SW 1271 (cell line): Measurements from ENCODE around the gene PDXP.
"Not testable (repeated sequence)": the region's sequence is repeated elsewhere in the genome, so short reads cannot be mapped to it uniquely, and the experiment has no call there.

Experiments used
- DNase-seq, 2 experiments: peaks; one replicate each; lab custom pipeline; 2025; lab: John Stamatoyannopoulos, UW

PDXP gene

DNA sequence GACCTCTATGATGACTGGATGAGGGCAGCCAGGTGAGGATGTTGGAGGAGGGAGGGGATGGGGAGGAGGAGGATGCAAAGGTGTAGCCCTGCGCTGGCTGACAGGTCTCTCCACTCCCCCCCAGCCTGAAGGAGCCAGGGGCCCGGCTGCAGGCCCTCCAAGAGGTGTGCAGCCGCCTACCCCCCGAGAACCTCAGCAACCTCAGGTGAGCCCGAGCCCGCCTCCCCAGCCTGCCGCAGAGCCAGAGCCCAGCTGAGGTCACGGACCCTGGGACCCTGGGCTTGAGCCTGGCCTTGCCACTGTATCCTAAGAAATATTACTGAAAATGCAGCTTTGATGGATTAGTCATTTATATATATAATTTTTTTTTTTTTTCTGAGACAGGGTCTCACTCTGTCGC lies 11.2 kb upstream of the PDXP start:
- no peak for DNase-seq

DNA sequence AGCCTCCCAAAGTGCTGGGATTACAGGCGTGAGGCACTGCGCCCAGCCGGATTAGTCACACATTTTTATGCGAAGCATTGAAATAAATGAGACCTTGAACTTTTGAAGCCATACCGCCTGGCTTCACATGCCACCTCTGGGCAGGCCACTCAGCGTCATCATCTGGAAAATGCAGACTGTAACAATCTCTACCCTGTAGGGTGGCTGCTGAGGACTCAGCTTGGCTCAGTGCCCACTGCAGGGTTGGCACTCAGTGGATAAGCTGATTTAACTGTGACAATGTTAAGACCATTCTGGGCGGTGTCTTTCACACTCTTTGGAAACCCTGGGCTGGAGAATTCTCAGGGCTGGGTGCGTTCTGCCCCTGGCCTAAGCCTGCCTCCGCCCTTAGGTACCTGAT lies 10.6 kb upstream of the PDXP start:
- no peak for DNase-seq

DNA sequence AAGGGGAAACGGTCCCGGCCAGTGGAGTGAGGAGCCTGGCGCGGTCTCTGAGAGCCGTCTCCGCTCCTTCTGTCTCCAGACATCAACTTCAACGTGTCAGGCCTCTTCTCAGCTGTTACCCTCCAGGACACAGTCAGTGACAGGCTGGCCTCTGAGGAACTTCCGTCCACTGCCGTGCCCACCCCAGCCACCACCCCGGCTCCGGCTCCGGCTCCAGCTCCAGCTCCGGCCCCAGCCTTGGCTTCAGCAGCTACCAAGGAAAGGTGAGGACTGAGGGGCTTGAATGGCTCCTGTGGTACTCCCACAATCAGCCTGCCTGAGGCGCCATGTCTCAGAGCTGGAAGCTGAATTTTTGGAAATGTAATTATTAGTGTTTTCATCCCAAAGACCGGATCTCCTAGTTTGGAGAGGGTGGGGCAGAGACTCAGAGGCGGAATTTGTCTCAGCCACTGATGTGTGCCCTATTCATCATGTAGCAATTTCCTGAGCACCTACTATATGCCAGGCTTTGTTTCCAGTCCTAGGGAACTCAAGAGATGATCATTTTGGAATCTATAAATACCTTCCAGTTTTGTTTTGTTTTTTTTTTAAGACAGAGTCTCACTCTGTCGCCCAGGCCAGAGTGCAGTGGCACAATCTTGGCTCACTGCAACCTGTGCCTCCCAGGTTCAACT lies 7.9 kb upstream of the PDXP start:
- DNase-seq = no peak

DNA sequence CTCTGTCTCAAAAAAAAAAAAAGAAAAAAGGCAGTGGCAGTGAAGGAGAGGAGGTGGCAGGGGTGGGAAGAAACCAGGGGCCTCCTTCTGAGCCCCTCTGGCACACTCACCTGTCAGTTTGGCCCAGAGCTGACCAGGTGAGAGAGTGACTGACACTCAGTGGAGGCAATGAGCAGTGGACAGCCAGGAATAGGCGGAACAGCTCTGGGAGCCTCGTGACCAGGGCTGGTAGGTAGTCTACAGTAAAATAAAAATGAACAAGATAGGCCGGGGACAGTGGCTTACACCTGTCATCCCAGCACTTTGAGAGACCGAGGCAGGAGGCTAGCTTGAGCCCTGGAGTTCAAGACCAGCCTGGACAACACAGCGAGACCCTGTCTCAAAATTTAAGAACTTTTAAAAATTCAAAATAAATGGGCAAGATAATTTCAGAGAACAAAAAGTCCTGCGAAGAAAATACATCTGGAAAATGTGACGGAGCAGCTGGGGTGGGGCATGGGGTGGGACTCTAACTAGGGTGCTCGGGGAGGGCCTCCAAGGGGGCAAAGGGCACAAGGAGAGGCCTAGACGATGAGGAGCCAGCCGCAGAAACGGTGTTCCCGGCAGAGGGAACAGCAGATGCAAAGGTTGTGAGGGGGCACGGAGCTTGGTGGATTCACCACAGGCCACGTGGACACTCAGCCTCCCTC lies 3.8 kb upstream of the PDXP start:
- DNase-seq = no peak

DNA sequence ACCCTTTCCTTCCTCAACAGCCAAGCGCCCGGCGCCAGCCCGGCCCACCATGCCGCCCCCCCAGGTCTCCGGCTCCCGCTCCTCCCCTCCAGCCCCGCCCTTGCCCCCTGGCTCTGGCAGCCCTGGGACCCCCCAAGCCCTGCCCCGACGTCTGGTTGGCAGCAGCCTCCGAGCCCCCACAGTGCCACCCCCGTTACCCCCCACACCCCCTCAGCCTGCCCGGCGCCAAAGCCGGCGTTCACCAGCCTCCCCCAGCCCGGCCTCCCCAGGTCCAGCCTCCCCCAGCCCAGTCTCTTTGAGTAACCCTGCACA lies 3.3 kb upstream of the PDXP start:
- no peak for DNase-seq

DNA sequence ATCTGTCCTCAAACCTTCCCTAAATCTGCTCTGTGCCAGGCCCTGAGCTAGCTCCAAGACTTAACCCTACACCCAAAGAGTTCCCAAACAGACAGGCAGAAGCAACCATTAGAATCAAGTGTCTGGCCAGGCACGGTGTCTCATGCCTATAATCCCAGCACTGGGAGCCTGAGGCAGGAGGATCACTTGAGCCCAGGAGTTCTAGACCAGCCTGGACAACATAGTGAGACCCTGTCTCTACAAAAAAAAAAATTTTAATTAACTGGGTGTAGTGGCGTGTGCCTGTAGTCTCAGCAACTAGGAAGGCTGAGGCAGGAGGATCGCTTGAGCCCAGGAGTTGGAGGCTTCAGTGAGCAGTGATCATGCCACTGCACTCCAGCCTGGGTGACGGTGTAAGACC lies 1.9 kb upstream of the PDXP start:
- DNase-seq = not testable (repeated sequence)

DNA sequence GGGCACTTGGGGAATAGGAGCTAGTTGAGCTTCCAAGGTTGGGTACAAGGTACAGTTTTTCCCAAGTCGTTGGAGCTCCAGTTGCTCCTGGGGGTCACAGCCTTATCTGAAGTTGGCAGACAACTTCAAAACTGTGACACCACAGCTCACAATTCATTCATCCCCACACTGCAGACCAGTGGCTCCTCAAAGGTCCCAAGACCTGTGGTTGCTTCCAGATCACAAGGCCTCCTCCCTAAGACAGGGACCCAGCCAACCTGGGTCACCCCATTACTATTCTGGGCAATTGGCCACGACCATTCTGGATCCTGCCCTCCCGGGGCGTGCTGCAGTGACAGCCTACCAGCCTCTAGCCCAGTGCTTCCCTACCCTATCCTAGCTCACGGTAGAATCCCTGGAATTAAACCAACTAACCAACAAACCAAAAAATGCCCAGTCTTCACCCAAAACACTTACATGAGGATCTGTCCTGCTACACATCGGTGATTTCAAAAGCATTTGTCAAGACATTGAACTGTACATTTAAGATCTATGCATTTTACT lies 862 bp upstream of the PDXP start:
- no peak for DNase-seq

DNA sequence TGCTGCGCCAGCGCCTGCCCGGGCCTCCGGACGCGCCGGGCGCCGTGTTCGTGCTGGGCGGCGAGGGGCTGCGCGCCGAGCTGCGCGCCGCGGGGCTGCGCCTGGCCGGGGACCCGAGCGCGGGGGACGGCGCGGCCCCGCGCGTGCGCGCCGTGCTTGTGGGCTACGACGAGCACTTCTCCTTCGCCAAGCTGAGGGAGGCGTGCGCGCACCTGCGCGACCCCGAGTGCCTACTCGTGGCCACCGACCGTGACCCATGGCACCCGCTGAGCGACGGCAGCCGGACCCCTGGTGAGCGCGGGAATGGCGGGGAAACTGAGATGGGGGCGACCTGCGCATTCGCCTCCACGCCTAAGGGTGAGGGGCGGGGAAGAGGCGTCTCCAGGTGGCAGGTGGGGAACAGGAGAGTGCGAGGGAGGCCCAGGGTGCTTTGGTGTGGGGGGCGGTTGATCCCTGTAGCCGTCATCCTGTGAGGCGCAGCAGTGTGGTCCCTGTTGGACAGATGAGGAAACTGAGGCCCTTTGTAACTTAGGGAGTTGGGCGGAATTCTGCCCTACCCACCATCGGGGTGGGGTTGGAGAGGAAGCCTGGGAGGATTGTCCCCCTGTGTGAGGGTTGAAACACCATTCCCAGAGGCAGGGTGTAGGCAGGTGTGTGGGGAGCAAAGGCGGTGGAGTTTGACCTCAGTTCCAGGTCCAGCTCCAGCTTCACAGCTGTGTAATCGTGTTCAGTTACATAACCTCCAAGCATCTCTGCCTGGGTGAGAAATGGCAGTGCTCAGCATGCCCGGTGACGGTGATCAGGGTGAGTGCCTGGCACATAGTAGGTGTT lies 758 bp downstream of the PDXP start:
- DNase-seq = no peak

DNA sequence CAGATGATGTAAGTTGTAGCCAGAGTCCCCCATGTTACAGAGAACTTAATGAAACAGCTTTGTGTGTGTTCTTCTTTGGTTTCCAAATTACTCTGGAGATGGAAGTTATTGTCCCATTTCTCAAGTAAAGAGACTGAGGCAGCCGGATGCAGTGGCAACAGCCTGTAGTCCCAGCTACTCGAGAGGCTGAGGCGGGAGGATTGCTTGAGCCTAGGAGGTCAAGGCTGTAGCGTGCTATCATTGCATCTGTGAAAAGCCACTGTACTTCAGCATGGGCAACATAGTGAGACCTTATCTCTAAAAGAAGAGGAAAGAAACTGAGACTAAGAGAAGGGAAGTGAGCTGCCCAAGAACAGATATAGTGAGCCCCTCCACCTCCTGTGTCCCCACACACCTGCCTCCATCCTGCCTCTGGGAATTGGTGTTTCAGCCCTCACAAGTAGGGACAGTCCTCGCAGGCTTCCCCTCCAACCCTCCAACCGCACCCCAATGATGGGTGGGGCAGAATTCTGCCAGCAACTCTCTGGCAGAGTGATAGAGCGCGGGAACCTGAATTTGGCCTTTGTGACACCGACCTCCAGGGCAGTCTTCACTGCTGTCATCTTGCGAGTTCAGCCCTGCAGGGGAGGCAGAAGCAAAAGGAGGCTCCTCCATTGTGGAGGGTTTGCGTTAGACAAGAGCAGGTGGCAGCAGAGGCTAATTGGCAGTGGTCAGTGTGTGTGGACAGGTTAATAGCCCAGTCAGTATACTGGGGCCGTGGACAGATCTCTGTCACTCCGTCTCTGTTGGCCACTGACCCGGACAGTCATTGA lies 1.6 kb downstream of the PDXP start:
- DNase-seq = no peak

DNA sequence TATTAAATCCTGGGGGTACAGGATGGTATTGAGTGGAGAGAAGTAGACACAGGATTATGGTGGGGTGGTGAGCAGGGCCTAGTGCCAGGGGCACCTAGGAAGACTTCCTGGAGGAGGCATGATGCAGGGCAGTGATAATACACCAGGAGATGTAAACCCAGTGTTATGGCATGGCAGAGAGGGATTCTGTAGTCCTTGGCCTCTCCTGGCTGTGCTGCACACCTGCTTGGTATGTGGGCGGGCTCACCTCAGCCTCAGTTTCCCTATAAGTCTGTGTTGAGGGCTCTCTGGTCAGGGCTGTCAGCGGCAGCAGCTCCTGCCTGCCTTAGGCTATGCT lies 2.2 kb downstream of the PDXP start:
- no peak for DNase-seq

DNA sequence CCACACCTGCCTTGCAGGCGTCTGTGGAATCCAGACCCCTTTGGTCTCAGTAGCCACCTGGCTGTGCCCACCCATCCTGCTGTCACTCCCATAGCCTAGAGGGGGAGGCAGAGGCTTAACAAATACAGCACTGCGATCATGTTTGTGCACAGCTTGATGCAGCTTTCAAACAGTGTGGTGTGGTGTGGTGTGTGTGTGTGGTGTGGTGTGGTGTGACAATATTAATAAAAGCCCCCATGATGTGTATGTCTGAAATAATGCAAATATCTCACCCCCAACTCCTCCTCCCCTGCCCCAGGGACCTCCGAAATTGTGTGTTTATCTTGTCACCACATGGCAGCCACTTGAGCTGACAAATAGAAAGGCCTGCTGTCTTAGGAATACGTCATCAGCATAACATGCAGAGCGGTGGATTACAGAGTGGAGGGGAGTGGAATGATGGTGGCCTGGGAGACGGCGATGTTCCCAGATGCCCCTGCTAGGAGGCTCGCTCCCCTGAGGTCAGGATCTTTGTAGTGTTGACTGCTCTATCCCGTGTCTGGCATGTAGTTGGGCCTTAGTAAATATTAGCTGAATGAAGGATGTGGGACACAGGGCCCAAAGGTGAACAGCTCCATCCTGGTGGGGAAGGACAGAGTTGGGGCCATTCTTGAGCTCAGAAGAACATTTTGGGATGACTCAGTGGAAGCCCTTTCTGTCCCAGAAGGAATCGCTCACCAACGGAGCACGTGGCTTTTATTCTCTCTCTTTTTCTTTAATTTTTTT lies 2.8 kb downstream of the PDXP start:
- DNase-seq = peak in 1 of 2 experiments; percentile 2

DNA sequence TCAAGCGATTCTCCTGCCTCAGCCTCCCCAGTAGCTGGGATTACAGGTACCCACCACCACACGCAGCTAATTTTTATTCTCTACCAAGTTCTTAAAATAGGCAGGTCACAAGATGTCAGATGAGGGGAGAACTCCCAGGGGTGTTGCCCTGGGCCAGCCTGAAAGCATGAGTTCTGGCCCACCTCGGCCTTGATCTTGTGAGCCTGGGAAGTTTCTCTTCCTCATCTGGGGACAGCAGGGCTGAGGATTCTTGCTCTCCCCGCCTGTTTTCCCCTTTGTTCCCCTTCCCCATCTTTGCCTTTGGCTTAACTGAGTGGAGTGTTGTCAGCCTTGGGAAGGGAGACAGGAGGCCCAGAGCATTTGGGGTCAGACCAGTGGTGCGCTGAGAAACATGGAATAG lies 3.5 kb downstream of the PDXP start:
- no peak for DNase-seq

DNA sequence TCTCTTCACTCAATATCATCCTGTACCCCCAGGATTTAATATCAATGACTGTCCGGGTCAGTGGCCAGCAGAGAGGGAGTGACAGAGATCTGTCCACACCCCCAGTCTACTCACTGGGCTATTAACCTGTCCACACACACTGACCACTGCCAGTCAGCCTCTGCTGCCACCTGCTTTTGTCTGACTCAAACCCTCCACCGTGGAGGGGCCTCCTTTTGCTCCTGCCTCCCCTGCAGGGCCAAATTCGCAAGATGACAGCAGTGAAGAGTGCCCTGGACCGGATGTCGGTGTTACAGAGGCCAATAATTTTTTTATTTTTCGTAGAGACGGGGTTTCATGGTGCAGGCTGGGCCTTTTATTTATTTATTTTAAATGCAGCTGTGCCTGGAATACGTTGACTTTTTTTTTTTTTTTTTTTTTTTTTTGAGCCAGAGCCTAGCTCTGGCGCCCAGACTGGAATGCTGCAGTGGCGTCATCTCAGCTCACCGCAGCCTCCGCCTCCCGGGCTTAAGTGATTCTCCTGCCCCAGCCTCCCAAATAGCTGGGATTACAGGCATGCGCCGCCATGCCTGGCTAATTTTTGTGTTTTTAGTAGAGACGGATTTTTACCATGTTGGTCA lies 5.1 kb downstream of the PDXP start:
- DNase-seq = no peak

DNA sequence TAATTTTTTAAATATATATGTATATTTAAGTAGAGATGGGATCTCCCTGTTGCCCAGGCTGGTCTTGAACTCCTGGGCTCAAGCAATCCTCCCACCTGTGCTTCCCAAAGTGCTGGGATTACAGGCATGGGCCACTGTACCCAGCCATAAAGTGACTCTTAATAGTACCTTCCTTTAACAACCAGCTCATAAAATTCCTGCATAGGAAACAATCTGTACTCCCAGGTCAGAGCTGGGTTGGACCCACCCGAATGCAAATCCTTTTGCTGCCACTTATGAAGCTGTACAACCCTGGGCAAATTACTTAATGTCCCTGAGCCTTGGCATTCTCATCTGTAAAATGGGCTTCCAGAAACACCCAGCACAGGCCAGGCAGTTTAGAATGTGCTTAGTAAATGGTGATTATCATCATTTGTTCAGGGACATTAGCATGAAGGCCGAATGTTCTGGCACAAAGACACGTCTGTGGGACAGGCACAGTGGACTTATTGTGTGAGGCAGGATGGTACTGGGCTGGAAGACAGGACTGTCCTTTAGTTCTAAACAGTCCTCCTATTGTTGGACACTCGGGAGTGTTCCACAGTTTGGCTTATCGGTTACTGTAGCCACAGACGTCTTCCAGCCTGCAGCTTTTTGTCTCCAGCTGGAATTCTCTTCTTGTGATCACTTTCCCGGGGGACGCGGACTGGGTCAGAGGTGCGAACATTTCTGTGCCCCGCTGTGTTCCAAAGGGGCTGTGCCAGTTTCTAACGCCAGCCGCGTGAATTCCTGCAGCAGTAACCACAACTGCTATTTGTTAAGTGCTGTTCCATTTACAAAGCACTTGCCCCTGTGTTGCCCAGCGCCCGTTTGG lies 6.0 kb downstream of the PDXP start:
- no peak for DNase-seq

DNA sequence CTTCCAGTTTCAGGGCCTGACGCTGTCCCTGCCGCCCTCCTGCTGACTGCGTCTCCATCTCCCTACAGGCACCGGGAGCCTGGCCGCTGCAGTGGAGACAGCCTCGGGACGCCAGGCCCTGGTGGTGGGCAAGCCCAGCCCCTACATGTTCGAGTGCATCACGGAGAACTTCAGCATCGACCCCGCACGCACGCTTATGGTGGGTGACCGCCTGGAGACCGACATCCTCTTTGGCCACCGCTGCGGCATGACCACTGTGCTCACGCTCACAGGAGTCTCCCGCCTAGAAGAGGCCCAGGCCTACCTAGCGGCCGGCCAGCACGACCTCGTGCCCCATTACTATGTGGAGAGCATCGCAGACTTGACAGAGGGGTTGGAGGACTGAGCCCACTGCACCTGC lies 7.0 kb downstream of the PDXP start:
- DNase-seq = no peak

DNA sequence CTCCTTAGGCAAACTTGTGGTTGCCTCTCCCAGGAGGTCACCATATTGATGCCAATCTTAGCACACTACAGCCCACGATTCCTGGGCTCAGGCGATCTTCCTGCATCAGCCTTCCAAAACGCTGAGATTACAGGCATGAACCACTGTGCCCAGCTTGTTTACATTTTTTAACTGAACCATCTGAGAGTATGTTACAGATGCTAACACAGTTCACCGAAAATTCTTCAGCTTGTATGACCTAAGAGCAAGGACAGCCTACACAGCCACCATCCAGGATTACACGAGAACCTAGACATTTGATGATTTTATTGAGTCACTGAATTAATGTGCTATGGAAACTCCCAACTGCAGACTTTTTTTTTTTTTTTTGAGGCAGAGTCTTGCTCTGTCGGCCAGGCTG lies 11.1 kb downstream of the PDXP start:
- DNase-seq = no peak

DNA sequence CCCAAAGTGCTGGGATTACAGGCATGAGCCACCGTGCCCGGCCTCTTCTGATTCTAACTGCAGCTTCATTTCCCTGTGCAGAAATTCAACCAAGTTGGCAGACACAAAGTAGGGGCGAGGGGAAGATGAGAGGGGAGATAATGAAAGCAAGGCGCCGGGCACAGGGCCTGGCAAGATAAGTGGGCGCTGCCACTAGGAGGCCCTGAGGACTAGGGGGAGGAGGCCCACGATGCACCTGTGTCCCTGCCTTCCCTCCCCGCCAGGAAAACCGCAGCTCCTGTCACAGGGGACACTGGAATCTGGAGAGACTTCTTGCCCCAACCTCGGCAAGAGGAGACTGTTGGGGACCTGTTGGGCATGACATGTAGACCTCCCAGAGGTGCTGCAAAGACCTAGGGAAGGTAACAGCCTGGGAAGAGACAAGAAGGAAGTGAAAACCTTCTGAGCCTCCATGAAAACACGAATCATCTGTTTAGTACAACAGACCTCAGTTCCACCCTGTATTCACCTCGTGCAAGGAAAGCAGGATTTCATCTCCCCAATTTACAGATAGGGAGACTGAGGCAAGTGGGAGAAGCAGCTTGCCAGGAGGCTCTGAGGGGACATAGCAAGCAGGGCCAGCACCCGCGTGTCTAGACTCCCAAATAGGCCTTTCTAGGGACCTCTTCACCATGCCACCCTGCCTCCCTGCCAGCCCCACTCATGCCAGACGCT lies 13.8 kb downstream of the PDXP start:
- no peak for DNase-seq

DNA sequence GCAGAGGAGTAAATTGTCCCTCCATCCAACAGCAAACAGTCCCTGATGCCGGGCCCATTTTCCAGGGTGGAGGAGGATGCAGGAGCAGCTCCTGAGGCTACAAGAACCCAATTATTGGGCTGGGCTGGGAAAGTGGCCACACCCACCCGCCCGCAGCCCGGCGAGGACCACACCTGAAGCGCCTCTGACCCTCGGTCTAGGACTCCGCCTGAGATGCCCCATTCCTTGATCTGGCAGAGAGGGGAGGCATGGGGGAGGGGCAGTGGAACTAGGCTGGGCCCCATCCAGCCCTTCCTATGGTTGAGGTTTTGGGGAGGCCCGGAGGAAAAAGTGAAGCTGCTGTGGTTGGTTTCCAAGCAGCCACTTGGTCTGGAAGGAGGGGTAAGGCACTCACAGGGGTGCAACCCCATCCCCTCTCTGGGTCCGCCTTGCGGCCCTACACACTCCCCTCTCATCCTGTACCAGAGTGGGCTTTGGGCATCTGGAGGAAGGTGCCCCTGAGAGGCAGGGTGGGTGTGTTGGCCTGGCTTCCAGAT lies 14.5 kb downstream of the PDXP start:
- DNase-seq = no peak

DNA sequence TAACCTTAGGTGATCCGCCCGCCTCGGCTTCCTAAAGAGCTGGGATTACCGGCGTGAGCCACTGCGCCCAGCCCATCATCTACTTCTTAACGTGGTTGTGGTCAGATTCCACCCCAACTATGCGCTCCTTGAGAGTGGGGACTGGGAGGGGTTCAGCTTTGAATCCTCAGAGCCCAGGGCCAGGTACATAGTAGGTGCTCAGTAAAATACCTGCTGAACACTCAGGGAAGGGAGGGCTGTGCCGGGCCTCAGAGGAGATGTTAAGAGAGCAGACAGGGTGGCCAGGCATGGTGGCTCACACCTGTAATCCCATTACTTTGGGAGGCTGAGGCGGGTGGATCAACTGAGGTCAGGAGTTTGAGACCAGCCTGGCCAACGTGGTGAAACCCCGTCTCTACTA lies 15.7 kb downstream of the PDXP start:
- DNase-seq = no peak
